ENCODE data around the gene ZHX3.
"Not testable (repeated sequence)": the region's sequence is repeated elsewhere in the genome, so short reads cannot be mapped to it uniquely, and the experiment has no call there.

ZHX3 gene

DNA sequence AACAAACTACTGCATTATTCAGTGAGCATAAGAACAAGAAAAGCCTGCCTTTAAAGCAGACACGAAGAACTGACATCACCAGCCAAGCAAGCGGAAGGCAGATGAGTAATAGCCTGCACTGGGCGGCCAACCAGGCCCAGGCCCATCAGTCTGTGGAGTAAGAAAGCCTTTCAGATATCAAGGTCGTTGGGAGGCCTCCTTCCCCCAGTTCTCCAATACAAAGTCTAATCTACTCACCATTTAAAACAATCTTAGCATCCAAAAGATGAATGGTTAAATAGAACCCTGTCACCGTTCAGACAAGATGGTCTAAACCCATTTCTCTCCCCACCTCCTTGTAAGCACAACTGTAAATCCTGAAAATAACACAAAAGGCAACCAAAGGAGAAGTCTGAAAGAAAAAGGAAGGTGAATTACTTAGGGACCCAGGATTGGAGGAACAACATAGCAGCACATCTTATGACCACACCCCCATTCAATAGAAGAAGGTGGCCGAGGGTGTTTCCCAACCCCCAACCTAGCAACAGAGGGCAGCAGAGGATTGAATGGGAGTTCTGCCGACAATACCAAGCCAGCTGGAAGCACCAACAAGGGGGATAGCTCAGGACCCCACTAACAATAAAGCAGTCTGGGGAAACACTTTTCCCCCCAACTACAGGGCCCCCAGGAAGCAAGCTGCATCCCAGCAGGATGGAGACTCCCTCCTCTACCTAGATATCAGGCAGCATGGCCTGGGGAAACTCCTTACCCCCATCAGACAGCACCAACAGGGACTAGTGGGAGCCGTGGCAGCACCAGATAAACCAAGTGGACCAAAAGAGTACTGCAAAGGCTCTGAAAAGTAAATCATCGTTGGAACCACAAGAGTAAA lies 67.9 kb downstream of the ZHX3 start:
- peak; percentile 77 for DNase-seq

DNA sequence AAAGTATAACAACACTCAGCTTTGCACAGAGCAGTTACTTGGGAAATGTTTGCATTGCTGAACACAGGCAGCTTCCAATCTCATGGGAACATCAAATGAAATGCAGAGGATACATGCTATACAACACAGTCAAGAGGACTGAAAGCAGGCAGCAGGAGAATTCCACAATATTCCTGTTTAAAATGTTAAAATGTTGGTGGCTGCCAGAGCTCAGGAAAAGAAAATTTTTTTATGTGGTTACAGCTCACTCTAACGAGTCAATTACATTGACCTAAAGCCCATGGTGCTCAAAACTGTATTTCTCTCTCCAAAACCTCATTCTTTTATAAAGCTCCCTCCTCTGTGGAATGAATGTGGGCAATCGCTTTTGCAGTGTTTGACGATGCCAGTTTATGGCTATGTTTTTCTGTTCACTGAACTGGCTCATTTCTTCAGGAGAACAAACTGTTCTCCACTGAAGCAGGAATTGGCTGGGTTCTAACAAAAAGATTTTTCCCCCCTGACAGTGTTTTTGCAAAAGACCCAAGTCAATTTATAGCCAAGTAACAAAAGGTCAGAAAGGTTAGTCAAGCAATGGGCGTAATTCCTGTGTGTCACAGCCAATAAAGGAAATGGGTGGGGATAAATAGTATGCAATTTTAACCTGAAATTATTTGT lies 69.0 kb downstream of the ZHX3 start:
- DNase-seq: no peak

DNA sequence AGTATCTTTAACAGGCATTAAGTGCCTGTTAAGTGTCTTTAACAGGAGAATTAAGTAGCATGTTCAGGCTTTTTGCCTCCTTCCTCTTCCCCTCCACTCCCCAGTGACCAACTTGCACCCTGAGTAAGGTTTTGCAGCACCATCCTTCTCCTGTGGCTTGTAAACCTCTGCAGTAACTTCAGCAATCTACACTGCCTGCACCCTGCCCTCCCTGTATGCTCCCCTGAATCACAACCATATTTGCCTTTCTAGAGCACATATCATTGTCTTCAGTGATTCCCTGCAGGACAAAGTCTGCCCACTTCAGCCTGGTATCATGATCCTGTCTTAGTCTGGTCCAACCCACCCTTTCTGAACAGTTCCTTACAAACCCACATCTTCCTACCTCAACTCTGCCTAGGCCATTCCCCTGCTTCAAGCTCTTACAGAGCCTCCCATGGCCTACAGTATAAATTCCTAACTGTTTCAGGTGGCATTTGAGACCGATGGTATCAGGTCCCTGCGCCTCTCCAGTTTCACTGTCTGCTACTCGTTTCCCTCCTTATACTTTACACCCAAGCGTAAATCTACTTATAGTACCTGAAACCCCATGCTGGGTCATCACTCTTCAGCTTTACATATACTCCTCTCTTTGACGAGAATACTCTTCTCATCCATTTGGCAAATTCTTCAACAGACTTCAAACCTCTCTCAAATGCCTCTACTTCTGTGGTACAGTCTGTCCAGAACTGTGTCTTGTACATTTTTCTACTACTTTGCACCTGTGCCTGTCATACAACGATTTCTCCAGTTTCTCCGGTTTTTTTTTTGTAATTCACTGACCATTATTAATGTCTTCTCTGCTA lies 69.8 kb downstream of the ZHX3 start:
- DNase-seq: no peak

DNA sequence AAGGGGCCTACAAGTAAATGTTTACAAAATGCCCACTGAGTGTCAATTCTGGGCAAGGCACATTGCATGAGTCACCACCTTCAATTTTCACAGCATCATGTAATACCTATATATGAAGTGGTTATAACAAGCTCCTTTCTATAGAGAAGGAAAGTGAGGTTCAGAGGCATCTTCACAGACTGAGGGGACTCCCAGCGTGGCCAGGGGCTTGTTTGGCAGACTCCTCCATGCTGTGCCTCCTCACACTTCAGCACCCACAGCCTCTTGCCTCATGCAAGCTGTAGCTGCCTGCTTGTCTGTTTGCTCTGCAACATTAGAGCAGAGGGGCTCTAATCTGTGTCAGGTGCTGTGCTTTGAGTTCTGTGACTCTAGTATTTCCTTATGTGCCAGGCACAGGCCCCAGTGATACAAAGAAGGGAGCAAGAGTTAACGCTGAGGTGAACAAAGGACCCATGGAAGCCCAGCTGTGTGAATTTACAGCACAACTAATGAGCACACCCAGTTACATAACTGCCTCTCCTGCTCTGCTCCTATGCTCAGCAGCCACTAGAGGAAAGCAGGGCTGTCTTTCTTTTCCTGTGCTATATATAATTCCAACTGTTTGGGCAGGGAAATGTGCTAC lies 72.3 kb downstream of the ZHX3 start:
- DNase-seq: no peak

DNA sequence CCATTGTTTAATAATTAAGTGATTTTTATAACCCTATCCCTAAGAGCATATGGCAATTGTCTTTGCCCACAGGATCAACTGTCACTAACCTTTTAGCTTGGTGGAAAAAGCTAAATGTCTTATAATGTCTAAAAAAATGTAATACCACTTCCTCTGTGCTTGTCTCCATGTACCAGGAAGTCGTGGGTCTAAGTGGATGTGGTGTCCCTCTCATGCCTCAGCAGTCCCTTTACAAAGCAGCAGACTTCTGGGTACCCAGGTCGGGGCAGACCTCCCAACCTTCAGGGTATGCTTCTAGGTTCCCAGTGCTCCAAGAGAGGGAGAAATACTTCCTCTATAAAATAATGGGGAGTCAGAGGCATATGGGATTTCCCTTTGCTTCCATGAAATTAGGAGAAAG lies 74.7 kb downstream of the ZHX3 start:
- no peak for DNase-seq

DNA sequence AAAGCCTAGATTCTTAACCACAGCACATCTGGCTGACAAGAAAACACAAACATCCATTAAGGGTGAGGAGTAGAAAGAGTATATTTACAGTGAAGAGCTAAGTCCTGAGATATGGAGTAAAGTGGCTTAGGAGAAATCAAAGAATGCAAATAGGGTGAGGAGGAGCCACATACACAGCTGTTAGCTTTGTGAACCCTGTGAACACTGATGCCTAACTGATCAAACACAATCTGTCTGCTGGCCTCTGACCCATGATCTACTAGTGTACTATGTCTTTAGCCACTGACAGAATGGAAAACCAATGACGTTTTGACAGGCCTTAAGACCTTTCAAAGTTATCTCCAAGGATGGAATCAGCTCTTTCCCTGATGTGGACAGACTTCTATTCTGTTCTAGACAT lies 75.2 kb downstream of the ZHX3 start:
- DNase-seq: no peak

DNA sequence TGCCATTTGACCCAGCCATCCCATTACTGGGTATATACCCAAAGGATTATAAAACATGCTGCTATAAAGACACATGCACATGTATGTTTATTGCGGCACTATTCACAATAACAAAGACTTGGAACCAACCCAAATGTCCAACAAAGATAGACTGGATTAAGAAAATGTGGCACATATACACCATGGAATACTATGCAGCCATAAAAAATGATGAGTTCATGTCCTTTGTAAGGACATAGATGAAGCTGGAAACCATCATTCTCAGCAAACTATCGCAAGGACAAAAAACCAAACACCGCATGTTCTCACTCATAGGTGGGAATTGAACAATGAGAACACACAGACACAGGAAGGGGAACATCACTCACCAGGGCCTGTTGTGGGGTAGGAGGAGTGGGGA lies 80.3 kb downstream of the ZHX3 start:
- DNase-seq: not testable (repeated sequence)

DNA sequence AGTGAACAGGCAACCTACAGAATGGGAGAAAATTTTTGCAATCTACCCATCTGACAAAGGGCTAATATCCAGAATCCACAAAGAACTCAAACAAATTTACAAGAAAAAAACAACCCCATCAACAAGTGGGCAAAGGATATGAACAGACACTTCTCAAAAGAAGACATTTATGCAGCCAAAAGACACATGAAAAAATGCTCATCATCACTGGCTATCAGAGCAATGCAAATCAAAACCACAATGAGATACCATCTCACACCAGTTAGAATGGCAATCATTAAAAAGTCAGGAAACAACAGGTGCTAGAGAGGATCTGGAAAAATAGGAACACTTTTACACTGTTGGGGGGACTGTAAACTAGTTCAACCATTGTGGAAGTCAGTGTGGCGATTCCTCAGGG lies 80.7 kb downstream of the ZHX3 start:
- DNase-seq: not testable (repeated sequence)

DNA sequence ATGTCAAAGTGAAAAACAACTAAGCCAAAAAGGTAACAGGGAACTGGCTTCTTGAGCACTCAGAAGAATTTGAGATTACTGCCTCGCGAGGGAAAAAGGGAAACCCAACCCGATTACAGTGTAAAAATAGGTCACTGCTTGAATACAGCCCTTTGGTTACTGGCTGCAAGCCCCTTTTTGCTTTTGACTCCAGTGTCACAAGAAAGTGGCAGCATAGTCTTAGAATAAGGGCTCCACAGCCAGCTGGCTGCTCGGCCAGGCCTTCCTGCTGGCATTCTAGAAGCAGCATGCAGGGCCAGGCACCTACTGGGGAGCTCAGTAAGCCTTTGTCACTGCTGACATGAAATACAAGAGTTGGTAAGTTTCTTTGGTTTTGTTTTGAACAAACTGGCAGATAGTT lies 83.0 kb downstream of the ZHX3 start:
- no peak for DNase-seq

DNA sequence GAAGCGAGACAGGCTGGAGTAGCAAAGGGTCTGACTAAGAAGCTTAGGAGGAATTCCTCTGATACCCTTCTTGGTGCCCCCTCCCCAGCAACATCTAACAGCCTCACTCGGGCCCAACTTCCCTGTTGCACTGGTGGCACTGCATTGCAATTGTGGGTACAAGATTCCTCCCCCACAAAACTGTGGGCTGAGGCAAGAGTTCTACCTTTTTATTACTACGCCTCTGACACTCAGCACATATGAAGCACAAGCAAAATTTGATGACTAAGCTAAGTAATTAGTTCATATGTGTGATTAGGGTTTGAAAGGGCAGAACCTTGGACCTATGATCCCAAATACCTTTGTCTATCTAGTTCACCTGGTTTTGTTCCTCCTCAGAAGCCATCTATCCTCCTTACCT lies 83.5 kb downstream of the ZHX3 start:
- no peak for DNase-seq

DNA sequence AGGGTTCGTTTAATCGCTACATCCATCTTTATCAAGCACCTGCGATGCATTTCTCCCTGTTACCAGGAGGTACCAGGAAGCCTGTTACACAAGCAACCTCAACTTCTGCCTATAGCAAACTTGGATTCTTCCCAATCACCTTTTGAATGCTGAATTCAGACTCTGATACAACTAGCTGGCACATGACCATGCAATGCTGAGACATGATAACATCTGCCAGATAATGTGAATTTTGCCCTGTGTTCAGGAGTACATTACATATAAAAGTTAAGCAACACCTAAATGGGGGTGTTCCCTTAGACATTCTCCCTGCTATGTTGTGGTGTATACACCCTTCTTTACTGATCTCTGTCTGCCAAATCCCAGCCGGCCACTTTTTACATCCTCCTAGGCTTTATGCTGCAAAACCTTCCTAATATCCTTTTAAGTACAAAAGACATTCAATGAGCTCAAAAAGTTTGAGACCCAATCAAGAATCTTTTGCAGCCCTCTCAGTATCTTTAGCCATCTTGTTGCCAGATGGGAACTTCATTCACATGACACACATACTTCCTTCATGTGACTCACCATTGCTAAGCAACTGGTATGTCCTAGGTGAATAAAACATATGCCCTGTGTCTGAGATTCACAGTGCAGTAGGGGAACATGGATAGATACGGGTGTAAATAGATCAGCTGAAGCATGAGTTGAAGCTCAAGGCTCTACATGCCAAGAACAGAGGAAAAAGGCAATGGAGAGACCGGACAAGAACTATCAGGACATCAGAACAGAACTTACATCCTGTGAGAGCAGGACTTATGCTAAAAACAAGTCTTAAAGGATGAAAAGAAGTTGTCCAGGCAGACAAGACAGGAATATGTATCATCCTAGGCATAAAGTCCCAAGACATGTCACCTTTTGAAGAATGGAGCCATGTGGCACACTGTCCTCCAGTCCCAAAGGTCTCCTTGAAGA lies 84.3 kb downstream of the ZHX3 start:
- no peak for DNase-seq

DNA sequence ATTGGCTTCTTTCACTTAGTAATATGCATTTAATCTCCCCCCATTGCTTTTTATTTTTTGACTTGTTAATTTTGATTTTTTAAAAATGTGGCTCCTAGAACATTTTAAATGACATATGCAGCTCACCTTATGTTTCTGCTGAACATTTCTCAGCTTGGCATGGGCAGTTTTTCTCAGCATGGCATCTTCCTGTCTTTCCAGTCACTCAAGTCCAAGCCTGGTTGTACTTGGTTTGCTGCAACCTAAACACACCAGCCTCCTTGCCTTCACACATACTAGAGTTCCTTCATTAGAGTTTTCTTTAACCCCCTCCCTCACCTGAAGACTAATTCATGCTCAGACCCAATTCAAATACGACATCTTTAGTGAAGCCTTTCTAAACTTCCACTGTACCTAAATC lies 86.4 kb downstream of the ZHX3 start:
- no peak for DNase-seq

DNA sequence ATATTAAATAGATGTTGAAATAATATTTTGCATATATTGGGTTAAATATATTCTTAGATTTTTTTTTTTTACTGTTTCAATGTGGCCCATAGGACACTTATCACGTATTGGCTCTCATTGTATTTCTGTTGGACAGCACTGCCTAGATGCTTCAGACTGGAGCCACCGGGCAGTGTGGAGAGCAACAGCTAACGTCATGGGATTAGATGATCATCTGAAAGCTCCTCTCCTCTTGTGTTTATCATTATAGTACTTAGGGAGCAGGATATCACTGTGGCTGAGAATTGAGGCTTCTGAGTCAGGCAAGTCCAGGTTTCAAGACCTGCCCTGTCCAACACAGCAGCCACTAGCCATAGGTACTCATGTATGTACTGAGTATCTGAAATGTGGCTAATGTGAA lies 87.4 kb downstream of the ZHX3 start:
- no peak for DNase-seq

DNA sequence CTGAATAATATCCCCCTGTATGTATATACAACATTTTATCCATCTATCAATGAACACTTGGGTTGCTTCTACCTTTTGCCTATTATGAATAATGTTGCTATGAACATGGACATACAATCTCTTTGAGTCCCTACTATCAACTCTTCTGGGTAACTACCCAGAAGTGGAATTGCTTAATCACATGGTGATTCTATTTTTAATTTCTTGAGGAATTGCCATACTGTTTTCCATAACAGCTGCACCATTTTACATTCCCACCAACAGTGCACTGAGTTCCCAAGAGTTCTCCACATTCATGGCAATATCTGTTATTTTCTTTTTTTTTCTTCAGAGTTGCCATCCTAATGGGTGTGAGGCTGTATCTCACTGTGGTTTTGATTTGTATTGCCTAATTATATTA lies 88.3 kb downstream of the ZHX3 start:
- no peak for DNase-seq

DNA sequence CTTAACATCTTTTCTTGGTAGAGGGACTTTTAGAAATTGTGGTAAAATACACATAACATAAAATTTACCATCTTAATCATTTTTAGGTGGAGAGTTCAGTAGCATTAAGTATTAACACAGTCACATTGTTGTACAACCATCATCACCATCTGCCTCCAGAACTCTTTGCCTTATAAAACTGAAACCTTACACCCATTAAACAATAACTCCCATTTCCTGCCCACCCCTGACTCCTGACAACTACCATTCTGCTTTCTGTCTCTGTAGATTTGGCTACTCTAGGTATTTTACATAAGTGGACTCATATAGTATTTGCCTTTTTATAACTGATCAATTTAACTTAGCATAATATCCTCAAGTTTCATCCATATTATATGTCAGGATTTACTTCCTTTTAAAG lies 88.7 kb downstream of the ZHX3 start:
- DNase-seq: no peak

DNA sequence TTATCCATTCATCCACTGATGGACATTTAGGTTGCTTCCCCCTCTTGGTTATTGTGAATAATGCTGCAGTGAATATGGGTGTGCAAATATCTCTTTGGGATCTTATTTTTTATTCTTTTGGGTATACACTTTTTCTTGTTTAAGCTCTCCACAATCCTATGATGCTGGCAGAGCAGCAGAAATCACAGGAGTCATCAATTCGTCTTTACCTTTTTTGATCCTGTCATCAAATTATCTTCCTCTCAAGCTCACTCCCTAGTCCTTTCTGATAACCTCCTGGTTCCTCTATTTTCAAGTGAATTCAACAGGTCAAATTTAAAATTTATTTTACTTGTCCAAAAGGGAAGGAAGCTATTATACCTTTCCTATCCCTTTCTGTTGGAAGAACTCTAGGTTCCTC lies 91.1 kb downstream of the ZHX3 start:
- DNase-seq: no peak

DNA sequence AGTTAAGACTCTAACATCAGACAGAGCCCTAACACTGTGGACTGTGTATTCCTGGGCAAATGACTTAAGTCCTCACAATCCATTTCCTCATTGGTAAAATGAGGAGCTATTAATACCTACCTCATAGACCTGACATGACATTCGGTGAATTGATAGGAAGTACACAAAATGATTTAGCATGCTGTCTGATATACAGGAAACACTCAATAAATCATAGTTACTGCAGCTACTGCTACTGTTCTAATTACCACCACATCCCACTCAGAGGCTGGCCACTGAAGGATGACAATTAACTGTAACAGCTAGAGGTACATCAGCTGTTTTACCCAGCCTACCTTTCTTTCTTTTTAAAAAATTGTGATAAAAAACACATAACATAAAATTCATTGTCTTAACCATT lies 92.4 kb downstream of the ZHX3 start:
- no peak for DNase-seq

DNA sequence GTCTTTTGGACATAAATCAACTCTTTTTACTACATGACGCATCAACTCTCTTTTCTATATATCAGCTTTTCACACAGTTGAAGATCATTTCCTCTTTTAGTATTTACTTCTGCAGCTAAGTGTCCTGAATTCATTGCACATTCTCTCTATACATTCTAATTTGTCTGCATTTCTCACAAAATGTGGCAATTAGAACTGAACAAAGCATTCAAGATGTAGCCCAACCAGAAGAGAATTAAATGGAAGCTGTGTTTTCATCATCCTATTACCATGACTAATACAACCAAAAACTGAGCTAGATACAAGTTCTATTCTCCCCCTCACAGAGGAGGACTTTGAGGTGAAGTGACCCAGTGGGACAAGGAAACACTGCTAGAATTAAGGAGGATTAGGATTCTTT lies 93.2 kb downstream of the ZHX3 start:
- no peak for DNase-seq

DNA sequence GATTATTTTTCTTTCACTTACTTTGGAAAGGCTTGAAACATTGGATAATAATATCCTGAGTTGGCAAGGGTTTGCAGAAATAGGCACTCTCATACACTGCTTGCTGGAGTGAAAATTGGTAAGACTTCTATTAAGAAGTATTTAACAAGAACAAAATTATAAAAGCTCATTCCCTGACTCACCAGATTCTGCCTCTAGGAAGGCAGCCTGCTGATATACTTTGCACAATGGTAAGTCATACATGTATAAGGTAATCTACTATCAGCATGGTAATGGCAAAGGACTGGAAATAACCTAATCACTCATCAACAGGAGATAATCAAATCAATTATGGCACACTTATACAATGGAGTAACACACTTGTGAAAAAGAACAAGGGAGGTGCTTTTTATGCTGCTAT lies 94.4 kb downstream of the ZHX3 start:
- DNase-seq: no peak

DNA sequence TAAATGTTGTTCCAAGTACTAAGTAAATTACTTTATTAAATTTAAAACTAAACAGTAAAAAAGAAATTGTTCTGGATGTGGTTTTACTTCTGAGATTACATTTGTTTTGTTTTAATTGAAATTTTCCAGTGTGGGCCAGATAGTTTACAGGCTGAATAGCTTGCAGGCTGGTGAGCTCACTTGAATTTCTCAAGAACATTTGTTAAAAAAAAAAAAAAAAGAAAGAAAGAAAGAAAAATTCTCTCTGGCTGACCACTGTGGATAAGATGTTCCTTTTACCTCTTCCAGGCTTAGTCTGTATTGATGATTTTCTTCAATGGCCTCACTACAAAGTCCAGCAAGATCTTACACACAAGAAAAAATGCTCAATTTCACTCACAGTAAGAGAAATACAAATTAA lies 94.8 kb downstream of the ZHX3 start:
- no peak for DNase-seq

DNA sequence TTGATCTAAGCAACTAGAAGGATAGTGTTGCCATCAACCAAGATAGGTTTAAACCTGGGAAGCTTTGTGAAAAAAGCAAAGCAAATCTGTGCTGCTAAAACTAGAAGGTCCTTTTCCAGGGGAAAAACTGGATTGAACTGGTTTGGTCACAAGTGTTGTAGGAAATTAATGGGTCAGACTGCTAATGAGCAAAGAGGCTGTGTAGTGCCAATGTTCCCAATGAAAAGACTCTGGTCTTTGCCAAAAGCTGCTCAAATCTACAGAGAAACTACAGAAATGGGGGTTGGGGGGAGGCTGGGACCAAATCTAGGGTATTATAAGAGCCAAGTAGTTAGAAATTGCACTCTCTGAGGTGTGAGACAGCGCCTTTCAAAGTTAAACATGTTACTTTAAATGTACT lies 95.2 kb downstream of the ZHX3 start:
- DNase-seq: no peak

DNA sequence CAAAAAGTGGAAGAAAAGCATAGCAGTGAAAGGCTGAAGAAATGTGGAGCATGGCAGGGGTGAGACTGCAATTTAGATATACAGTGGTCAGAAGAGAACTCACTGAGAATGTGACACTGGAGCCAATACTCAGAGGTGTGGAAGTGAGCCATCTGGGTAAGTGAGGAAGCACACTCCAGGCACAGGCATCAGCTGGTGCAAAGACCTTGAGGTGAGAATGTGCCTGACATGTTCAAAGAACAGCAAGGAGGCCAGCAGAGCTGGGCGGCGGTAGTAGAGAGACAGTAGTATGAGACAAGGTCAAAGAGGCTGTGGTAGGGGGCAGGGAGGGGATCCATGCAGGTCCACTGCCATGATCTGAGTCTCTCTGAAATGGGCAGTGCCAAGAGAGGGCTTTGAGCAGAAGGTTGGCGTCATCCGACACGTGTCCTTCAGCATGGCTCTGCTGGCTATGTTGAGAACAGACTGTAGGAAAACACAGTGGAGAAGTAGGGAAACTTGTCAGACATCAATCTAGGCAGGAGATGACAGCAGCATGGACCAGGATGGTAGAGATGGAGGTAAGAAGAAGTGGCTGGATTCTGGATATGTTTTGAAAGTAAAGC lies 95.8 kb downstream of the ZHX3 start:
- DNase-seq: no peak
